ENCODE results near the gene NACC2.

NACC2 gene

GRCh38 chr9:136092741-136093140 lies 2.3 kb downstream of the NACC2 start:
- no peak for DNase-seq (ENCODE audit: low read depth)

- DNase-seq (ENCODE audit: low read depth): no peak
Measured at GRCh38 chr9:136092353-136092650, 2.8 kb downstream of the NACC2 start.

GRCh38 chr9:136091582-136092352 lies 3.3 kb downstream of the NACC2 start:
- DNase-seq (ENCODE audit: low read depth): no peak

GRCh38 chr9:136090768-136091581 lies 4.1 kb downstream of the NACC2 start:
- no peak for DNase-seq (ENCODE audit: low read depth)

- DNase-seq (ENCODE audit: low read depth): no peak
Measured at GRCh38 chr9:136090056-136090735, 4.9 kb downstream of the NACC2 start.

- no peak for DNase-seq (ENCODE audit: low read depth)
Measured at GRCh38 chr9:136089697-136090045, 5.4 kb downstream of the NACC2 start.

GRCh38 chr9:136088939-136089696 lies 6.0 kb downstream of the NACC2 start:
- DNase-seq (ENCODE audit: low read depth): no peak

GRCh38 chr9:136088481-136088938 lies 6.6 kb downstream of the NACC2 start:
- no peak for DNase-seq (ENCODE audit: low read depth)

GRCh38 chr9:136087741-136088480 lies 7.2 kb downstream of the NACC2 start:
- DNase-seq (ENCODE audit: low read depth): no peak

GRCh38 chr9:136086951-136087740 lies 7.9 kb downstream of the NACC2 start:
- no peak for DNase-seq (ENCODE audit: low read depth)

GRCh38 chr9:136086213-136086881 lies 8.7 kb downstream of the NACC2 start:
- no peak for DNase-seq (ENCODE audit: low read depth)

GRCh38 chr9:136085815-136086212 lies 9.3 kb downstream of the NACC2 start:
- no peak for DNase-seq (ENCODE audit: low read depth)

GRCh38 chr9:136084063-136084944 lies 10.8 kb downstream of the NACC2 start:
- DNase-seq (ENCODE audit: low read depth): no peak

- no peak for DNase-seq (ENCODE audit: low read depth)
Measured at GRCh38 chr9:136083558-136084062, 11.5 kb downstream of the NACC2 start.

GRCh38 chr9:136082496-136083361 lies 12.4 kb downstream of the NACC2 start:
- no peak for DNase-seq (ENCODE audit: low read depth)

GRCh38 chr9:136081826-136082495 lies 13.1 kb downstream of the NACC2 start:
- DNase-seq (ENCODE audit: low read depth): no peak

GRCh38 chr9:136081113-136081825 lies 13.8 kb downstream of the NACC2 start:
- DNase-seq (ENCODE audit: low read depth): no peak
